HT1080 (cell line): Measurements from ENCODE around the gene ZNF880. TPM values are rescaled to one million over a fixed set of nuclear protein-coding genes. Genes with fewer than 3 reads are reported as not detected.

ENCODE experiments used
- small RNA-seq: library from RNA; depleted of rRNA; stranded (forward); fragments of <200 nt; gene quantifications from one replicate; pipeline ENCODE3, GENCODE V24; 2014
- total RNA-seq: library from RNA; depleted of rRNA; stranded (reverse); fragments of >200 nt; shearing (Covaris generic); gene quantifications from 2 replicates; pipeline ENCODE4 v1.2.3, GENCODE V29; 2014; rRNA removed

The ZNF880 gene
- total RNA-seq, 1 experiment from 2014 or later, result not detected

Small RNA genes lying within 50 kb of the gene (small RNA-seq; reads per million reads assigned to genes)
- gene AC010332.1, result not detected

Other genes starting within 250 kb of the ZNF880 start
- 3.8 and 5.6 TPM in 2 replicates for gene ZNF616, start 230.0 kb upstream of the ZNF880 start, total RNA-seq
- 1.0 and 1.9 TPM in 2 replicates for gene ZNF836, start 198.3 kb upstream of the ZNF880 start, total RNA-seq
- gene PPP2R1A, start 179.9 kb upstream of the ZNF880 start, total RNA-seq, result 162 and 195 TPM in 2 replicates
- gene ZNF766, start 100.3 kb upstream of the ZNF880 start, total RNA-seq, result 8.8 and 8.9 TPM in 2 replicates
- 8.7 and 9.8 TPM in 2 replicates for gene ZNF480, start 72.8 kb upstream of the ZNF880 start, total RNA-seq
- gene ZNF610, start 33.7 kb upstream of the ZNF880 start, total RNA-seq, result not detected in 2 replicates
- 9.2 and 11.0 TPM in 2 replicates for gene ZNF528, start 27.9 kb downstream of the ZNF880 start, total RNA-seq
- 0.33 and 0.51 TPM in 2 replicates for gene ZNF534, start 59.2 kb downstream of the ZNF880 start, total RNA-seq
- gene ZNF578, start 83.6 kb downstream of the ZNF880 start, total RNA-seq, result 0.20 and 1.6 TPM in 2 replicates
- 0.16 TPM in 1 of 2 replicates, not detected in the other for gene ZNF808, start 157.7 kb downstream of the ZNF880 start, total RNA-seq
- 2.2 and 2.7 TPM in 2 replicates for gene ZNF701, start 200.4 kb downstream of the ZNF880 start, total RNA-seq